Measurements from ENCODE around the gene LCLAT1.

Gene LCLAT1

DNA sequence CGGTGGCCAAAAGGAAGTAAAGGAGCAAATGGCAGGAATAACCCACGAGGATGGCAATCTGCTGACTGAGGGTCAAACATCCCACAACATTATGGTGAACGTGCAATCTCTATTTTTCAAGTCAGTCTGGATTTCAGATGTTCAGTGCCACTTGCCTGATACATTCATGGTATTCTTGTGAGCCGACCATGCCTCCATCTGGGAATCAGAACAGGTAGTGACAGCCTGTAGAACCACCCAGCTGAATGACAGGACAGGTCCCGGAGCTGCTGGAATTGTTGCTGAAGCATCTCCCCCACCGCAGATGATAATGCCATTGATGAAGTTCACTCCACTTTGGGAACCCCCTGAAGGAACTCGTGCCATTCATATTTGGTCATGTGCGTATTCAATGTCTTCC lies 237.0 kb downstream of the LCLAT1 start:
- Histone ChIP-seq H3K4me3 (ENCODE audit: low read length) (no peak overlapping the region), H3K27ac (ENCODE audit: low read depth, low read length) (no peak overlapping the region), H3K4me2 (ENCODE audit: low read length) (no peak overlapping the region), H3K9me2 (replicated peaks; ENCODE audit: control insufficient read depth, low read length) (no peaks in the 10 kb centered on the region), H3K27me3 (ENCODE audit: control insufficient read depth, low read length) (no peaks in the 10 kb centered on the region), H3K36me3 (ENCODE audit: control insufficient read depth, low read length) (no peaks in the 10 kb centered on the region), H3K9me3 (ENCODE audit: control insufficient read depth, insufficient read depth, low read length) (no peaks in the 10 kb centered on the region), H3K4me1 (ENCODE audit: control insufficient read depth, low read length) (peaks cover 11% of the 10 kb centered on the region), H3F3A (ENCODE audit: control insufficient read depth, insufficient read depth) (no peaks in the 10 kb centered on the region), H4K20me1 (ENCODE audit: control insufficient read depth, insufficient read depth, low read depth, low read length) (no peaks in the 10 kb centered on the region), H3K79me2 (ENCODE audit: control insufficient read depth, low read length) (no peaks in the 10 kb centered on the region)
- TF ChIP-seq EZH2phosphoT487 (IDR thresholded peaks at IDR 0.05; ENCODE audit: borderline replicate concordance, low read length) = no peak

DNA sequence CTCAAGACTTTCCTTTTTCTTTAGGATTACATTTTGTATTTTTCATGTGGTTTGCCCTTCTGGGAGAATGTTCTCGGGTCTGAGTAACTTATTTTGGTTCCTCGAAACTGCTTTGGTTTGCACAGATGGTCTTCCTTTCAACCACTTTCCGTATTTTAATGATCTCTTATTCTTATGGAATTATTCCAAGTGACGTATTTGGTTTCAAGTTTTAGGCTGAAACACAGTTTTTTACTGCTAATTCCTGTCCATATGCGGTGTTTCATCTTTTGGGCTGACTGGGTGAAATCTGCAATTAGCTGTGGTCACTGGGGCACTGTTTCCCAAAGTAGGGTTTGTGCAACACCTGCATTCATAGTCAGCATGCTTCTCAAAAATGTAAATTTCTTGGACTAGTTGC lies 237.5 kb downstream of the LCLAT1 start:
- no peak for TF ChIP-seq EZH2phosphoT487 (IDR thresholded peaks at IDR 0.05; ENCODE audit: borderline replicate concordance, low read length)
- H3K27me3 ChIP-seq (ENCODE audit: control insufficient read depth, low read length) = no peaks in the 10 kb centered on the region
- H3K9me2 ChIP-seq (replicated peaks; ENCODE audit: control insufficient read depth, low read length) = no peaks in the 10 kb centered on the region
- no peaks in the 10 kb centered on the region for H3F3A ChIP-seq (ENCODE audit: control insufficient read depth, insufficient read depth)
- H4K20me1 ChIP-seq (ENCODE audit: control insufficient read depth, insufficient read depth, low read depth, low read length) = no peaks in the 10 kb centered on the region
- no peaks in the 10 kb centered on the region for H3K9me3 ChIP-seq (ENCODE audit: control insufficient read depth, insufficient read depth, low read length)
- H3K27ac ChIP-seq (ENCODE audit: low read depth, low read length) = no peak overlapping the region
- H3K4me1 ChIP-seq (ENCODE audit: control insufficient read depth, low read length) = peaks cover 11% of the 10 kb centered on the region
- no peaks in the 10 kb centered on the region for H3K36me3 ChIP-seq (ENCODE audit: control insufficient read depth, low read length)
- H3K4me2 ChIP-seq (ENCODE audit: low read length) = no peak overlapping the region
- H3K4me3 ChIP-seq (ENCODE audit: low read length) = no peak overlapping the region
- no peaks in the 10 kb centered on the region for H3K79me2 ChIP-seq (ENCODE audit: control insufficient read depth, low read length)

DNA sequence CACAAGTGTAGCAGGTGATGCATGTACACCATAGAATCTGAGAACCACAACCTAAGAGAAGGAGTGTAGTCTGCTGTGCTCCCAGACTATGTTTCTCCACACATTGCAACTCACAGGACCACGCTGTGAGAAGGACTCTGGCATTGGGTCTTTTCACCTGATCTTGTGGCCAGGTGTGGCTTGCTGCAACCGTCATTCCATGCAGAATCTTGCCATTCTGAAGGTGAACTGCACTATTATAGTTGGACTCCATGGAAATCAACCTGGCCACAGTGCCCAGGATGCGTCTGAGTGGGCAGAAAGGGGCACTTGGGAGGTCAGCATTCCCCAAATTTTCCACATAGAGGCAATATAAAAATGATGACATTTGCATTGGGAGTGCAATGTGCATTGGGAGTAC lies 237.9 kb downstream of the LCLAT1 start:
- no peak overlapping the region for H3K27ac ChIP-seq (ENCODE audit: low read depth, low read length)
- H3K79me2 ChIP-seq (ENCODE audit: control insufficient read depth, low read length) = no peaks in the 10 kb centered on the region
- H3K9me2 ChIP-seq (replicated peaks; ENCODE audit: control insufficient read depth, low read length) = no peaks in the 10 kb centered on the region

DNA sequence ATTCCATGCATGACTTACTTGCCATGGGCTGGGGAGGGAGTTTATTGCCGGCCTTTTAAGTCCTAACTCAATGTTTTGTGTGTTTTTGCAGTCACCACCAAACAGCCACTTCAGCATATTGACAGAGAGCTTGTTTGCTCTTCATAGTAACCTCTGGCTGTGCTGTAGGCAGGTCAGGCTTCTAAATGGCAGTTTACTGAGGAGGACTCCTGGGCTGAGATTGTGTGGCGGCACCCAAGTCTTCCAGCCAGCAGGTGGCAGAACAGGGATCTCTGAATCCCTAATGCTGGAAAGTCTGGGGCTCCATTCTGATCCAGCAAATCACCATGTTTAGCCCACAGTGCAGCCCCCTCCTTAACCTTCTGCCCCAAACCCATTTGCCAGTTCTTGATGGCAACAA lies 239.0 kb downstream of the LCLAT1 start:
- Histone ChIP-seq H3K9me3 (ENCODE audit: control insufficient read depth, insufficient read depth, low read length) (no peaks in the 10 kb centered on the region), H3K27ac (ENCODE audit: low read depth, low read length) (no peak overlapping the region), H3K4me2 (ENCODE audit: low read length) (no peak overlapping the region), H3K36me3 (ENCODE audit: control insufficient read depth, low read length) (no peaks in the 10 kb centered on the region), H3K4me3 (ENCODE audit: low read length) (no peak overlapping the region), H3F3A (ENCODE audit: control insufficient read depth, insufficient read depth) (no peaks in the 10 kb centered on the region), H3K9me2 (replicated peaks; ENCODE audit: control insufficient read depth, low read length) (no peaks in the 10 kb centered on the region), H3K27me3 (ENCODE audit: control insufficient read depth, low read length) (no peaks in the 10 kb centered on the region), H3K79me2 (ENCODE audit: control insufficient read depth, low read length) (no peaks in the 10 kb centered on the region), H4K20me1 (ENCODE audit: control insufficient read depth, insufficient read depth, low read depth, low read length) (no peaks in the 10 kb centered on the region), H3K4me1 (ENCODE audit: control insufficient read depth, low read length) (peaks cover 11% of the 10 kb centered on the region)
- TF ChIP-seq EZH2phosphoT487 (IDR thresholded peaks at IDR 0.05; ENCODE audit: borderline replicate concordance, low read length) = no peak
- TF ChIP-seq, protein P1, sequence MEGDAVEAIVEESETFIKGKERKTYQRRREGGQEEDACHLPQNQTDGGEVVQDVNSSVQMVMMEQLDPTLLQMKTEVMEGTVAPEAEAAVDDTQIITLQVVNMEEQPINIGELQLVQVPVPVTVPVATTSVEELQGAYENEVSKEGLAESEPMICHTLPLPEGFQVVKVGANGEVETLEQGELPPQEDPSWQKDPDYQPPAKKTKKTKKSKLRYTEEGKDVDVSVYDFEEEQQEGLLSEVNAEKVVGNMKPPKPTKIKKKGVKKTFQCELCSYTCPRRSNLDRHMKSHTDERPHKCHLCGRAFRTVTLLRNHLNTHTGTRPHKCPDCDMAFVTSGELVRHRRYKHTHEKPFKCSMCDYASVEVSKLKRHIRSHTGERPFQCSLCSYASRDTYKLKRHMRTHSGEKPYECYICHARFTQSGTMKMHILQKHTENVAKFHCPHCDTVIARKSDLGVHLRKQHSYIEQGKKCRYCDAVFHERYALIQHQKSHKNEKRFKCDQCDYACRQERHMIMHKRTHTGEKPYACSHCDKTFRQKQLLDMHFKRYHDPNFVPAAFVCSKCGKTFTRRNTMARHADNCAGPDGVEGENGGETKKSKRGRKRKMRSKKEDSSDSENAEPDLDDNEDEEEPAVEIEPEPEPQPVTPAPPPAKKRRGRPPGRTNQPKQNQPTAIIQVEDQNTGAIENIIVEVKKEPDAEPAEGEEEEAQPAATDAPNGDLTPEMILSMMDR (IDR thresholded peaks at IDR 0.05; ENCODE audit: low read depth, low read length, poor library complexity, severe bottlenecking) = peak; percentile 55

More for the DNA sequence above, 237.9 kb downstream of the LCLAT1 start:
- H3F3A ChIP-seq (ENCODE audit: control insufficient read depth, insufficient read depth) = no peaks in the 10 kb centered on the region
- H3K9me3 ChIP-seq (ENCODE audit: control insufficient read depth, insufficient read depth, low read length) = no peaks in the 10 kb centered on the region
- no peak overlapping the region for H3K4me2 ChIP-seq (ENCODE audit: low read length)
- peaks cover 11% of the 10 kb centered on the region for H3K4me1 ChIP-seq (ENCODE audit: control insufficient read depth, low read length)
- no peaks in the 10 kb centered on the region for H3K27me3 ChIP-seq (ENCODE audit: control insufficient read depth, low read length)
- no peaks in the 10 kb centered on the region for H3K36me3 ChIP-seq (ENCODE audit: control insufficient read depth, low read length)
- TF ChIP-seq EZH2phosphoT487 (IDR thresholded peaks at IDR 0.05; ENCODE audit: borderline replicate concordance, low read length) = no peak
- TF ChIP-seq, protein P1 (IDR thresholded peaks at IDR 0.05; ENCODE audit: low read depth, low read length, poor library complexity, severe bottlenecking) = no peak
- H3K4me3 ChIP-seq (ENCODE audit: low read length) = no peak overlapping the region
- no peaks in the 10 kb centered on the region for H4K20me1 ChIP-seq (ENCODE audit: control insufficient read depth, insufficient read depth, low read depth, low read length)

All from DOHH2 (cell line).